Measurements from ENCODE around the gene ADAMTS6. TPM values are rescaled to one million over a fixed set of nuclear protein-coding genes. Genes with fewer than 3 reads are reported as not detected.

Gene ADAMTS6
- total RNA-seq, 3 donors from 2014 or later (not counting 1 experiment from before 2014, with no cell fraction given) = 0.47 to 1.4 (median 1.1) TPM

- no peaks in the 10 kb centered on the region for H3K9me3 Mint-ChIP-seq
- H3K27ac ChIP-seq (ENCODE audit: low read length) = no peak overlapping the region
- H3K27ac Mint-ChIP-seq = no peak overlapping the region
- H3K4me3 Mint-ChIP-seq = no peak overlapping the region
- DNase-seq (no peak), ATAC-seq (no peak)
- H3K36me3 Mint-ChIP-seq = no peaks in the 10 kb centered on the region
- peaks cover 4 to 7% of the 10 kb centered on the region in 2 donors for H3K27me3 Mint-ChIP-seq (ENCODE audit: low read depth in 2 of 2)
- intact Hi-C loops (cut with micrococcal nuclease) = no loop called here
- H3K27me3 ChIP-seq (ENCODE audit: control insufficient read depth, insufficient read depth, low read length) = no peaks in the 10 kb centered on the region
- WGBS (ENCODE audit: insufficient coverage) = 82% methylated on average over 4 of the region's 4 CpGs
- no peaks in the 10 kb centered on the region for H3K4me1 Mint-ChIP-seq
- TF ChIP-seq CTCF (IDR thresholded peaks at IDR 0.05) = no peak
- no peak overlapping the region for H3K4me3 ChIP-seq (ENCODE audit: low read length)
- no peaks in the 10 kb centered on the region for H3K36me3 ChIP-seq (ENCODE audit: control insufficient read depth, insufficient read depth, low read length)
- no peaks in the 10 kb centered on the region for H3K9me3 ChIP-seq (ENCODE audit: control insufficient read depth, insufficient read depth, low read length)
- H3K4me1 ChIP-seq (ENCODE audit: control insufficient read depth, insufficient read depth, low read length) = no peaks in the 10 kb centered on the region
Measured at GRCh38 chr5:65137631-65138030, 344.1 kb downstream of the ADAMTS6 start.

GRCh38 chr5:65133477-65134110, 348.1 kb downstream of the ADAMTS6 start:
- Mint-ChIP-seq H3K9me3 (no peaks in the 10 kb centered on the region), H3K36me3 (no peaks in the 10 kb centered on the region), H3K4me1 (no peaks in the 10 kb centered on the region), H3K27me3 (ENCODE audit: low read depth in 2 of 2) (no peaks in the 10 kb centered on the region), H3K4me3 (no peak overlapping the region), H3K27ac (no peak overlapping the region)
- intact Hi-C loops (cut with micrococcal nuclease) = no loop called here
- Histone ChIP-seq H3K4me3 (ENCODE audit: low read length) (no peak overlapping the region), H3K27ac (ENCODE audit: low read length) (no peak overlapping the region), H3K9me3 (ENCODE audit: control insufficient read depth, insufficient read depth, low read length) (no peaks in the 10 kb centered on the region), H3K4me1 (ENCODE audit: control insufficient read depth, insufficient read depth, low read length) (no peaks in the 10 kb centered on the region), H3K27me3 (ENCODE audit: control insufficient read depth, insufficient read depth, low read length) (no peaks in the 10 kb centered on the region), H3K36me3 (ENCODE audit: control insufficient read depth, insufficient read depth, low read length) (no peaks in the 10 kb centered on the region)
- TF ChIP-seq CTCF (IDR thresholded peaks at IDR 0.05) = no peak
- DNase-seq (no peak), ATAC-seq (no peak)
- 85% methylated on average over 2 of the region's 2 CpGs for WGBS (ENCODE audit: insufficient coverage)

GRCh38 chr5:65132386-65132785, 349.3 kb downstream of the ADAMTS6 start:
- intact Hi-C loops (cut with micrococcal nuclease) = no loop called here
- no peak overlapping the region for H3K4me3 ChIP-seq (ENCODE audit: low read length)
- H3K27me3 ChIP-seq (ENCODE audit: control insufficient read depth, insufficient read depth, low read length) = no peaks in the 10 kb centered on the region
- H3K36me3 ChIP-seq (ENCODE audit: control insufficient read depth, insufficient read depth, low read length) = no peaks in the 10 kb centered on the region
- 96% methylated on average over 4 of the region's 4 CpGs for whole genome bisulfite sequencing (ENCODE audit: insufficient coverage)
- no peak overlapping the region for H3K27ac Mint-ChIP-seq
- no peaks in the 10 kb centered on the region for H3K9me3 ChIP-seq (ENCODE audit: control insufficient read depth, insufficient read depth, low read length)
- ATAC-seq (no peak), DNase-seq (no peak)
- no peaks in the 10 kb centered on the region for H3K36me3 Mint-ChIP-seq
- no peaks in the 10 kb centered on the region for H3K27me3 Mint-ChIP-seq (ENCODE audit: low read depth in 2 of 2)
- no peak overlapping the region for H3K27ac ChIP-seq (ENCODE audit: low read length)
- no peaks in the 10 kb centered on the region for H3K4me1 ChIP-seq (ENCODE audit: control insufficient read depth, insufficient read depth, low read length)
- no peak for TF ChIP-seq CTCF (IDR thresholded peaks at IDR 0.05)
- H3K4me3 Mint-ChIP-seq = no peak overlapping the region
- H3K9me3 Mint-ChIP-seq = no peaks in the 10 kb centered on the region
- H3K4me1 Mint-ChIP-seq = no peaks in the 10 kb centered on the region

GRCh38 chr5:65128226-65128625, 353.5 kb downstream of the ADAMTS6 start:
- no peak overlapping the region for H3K4me3 Mint-ChIP-seq
- Histone ChIP-seq H3K4me3 (ENCODE audit: low read length) (no peak overlapping the region), H3K36me3 (ENCODE audit: control insufficient read depth, insufficient read depth, low read length) (no peaks in the 10 kb centered on the region), H3K9me3 (ENCODE audit: control insufficient read depth, insufficient read depth, low read length) (no peaks in the 10 kb centered on the region), H3K27me3 (ENCODE audit: control insufficient read depth, insufficient read depth, low read length) (no peaks in the 10 kb centered on the region), H3K4me1 (ENCODE audit: control insufficient read depth, insufficient read depth, low read length) (no peaks in the 10 kb centered on the region), H3K27ac (ENCODE audit: low read length) (no peak overlapping the region)
- H3K27me3 Mint-ChIP-seq (ENCODE audit: low read depth in 2 of 2) = no peaks in the 10 kb centered on the region
- intact Hi-C loops (cut with micrococcal nuclease) = no loop called here
- 76% methylated on average over 6 of the region's 6 CpGs for WGBS (ENCODE audit: insufficient coverage)
- no peaks in the 10 kb centered on the region for H3K9me3 Mint-ChIP-seq
- TF ChIP-seq CTCF (IDR thresholded peaks at IDR 0.05) = no peak
- ATAC-seq = no peak
- H3K4me1 Mint-ChIP-seq = no peaks in the 10 kb centered on the region
- DNase-seq = no peak
- H3K36me3 Mint-ChIP-seq = no peaks in the 10 kb centered on the region
- H3K27ac Mint-ChIP-seq = no peak overlapping the region
